SIG-M5 treated with dmso at 0.1 percent for 504 hours (cell line): ENCODE measurements around the gene SRSF7.
A peak's percentile ranks its signal among the peaks of the same experiment; 100 is the strongest.
"Not testable (repeated sequence)": the region's sequence is repeated elsewhere in the genome, so short reads cannot be mapped to it uniquely, and the experiment has no call there.

Source experiments
- DNase-seq: peaks from one replicate; lab custom pipeline; 2025; ENCODE audit not compliant: unreplicated experiment; lab: John Stamatoyannopoulos, UW

The SRSF7 gene

DNA sequence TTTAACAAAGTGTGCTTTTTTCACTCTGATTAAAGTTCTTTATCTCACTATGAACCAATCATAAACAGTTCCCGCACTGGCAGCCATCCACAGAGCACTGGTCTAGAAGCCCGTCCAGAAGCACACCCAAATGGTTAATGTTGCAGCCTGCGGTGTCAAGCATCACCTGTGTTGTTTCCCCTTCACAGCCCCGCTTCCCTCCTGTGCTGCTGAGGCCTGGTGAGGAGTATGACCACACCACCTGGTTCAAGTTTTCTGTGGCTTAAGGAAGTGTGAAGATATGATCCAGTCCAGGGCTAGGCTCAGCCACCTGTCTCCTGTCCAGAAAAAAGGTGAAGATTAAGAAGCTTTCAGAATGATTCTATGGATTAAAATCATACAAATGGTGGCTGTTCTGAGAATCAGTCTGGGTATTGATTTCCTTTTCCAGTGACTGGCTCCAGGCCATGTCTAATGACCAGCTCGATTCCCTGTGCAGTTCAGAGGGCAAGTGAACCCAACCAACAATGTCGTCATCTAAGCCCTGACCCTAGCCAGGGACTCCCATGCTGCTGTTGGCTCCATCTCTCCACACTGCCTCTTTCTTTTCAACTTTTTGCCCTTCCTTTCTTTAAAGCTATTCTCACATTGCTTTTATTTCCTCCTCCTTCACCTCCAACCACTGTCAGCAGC is 17.7 kb downstream of the SRSF7 start:
- no peak for DNase-seq

GRCh38 chr2:38731684-38732221 is 19.4 kb downstream of the SRSF7 start:
- no peak for DNase-seq

- DNase-seq, result no peak
Measured at GRCh38 chr2:38731090-38731489, 20.1 kb downstream of the SRSF7 start.

- DNase-seq, result no peak
Measured at GRCh38 chr2:38728694-38729093, 22.5 kb downstream of the SRSF7 start.

DNA sequence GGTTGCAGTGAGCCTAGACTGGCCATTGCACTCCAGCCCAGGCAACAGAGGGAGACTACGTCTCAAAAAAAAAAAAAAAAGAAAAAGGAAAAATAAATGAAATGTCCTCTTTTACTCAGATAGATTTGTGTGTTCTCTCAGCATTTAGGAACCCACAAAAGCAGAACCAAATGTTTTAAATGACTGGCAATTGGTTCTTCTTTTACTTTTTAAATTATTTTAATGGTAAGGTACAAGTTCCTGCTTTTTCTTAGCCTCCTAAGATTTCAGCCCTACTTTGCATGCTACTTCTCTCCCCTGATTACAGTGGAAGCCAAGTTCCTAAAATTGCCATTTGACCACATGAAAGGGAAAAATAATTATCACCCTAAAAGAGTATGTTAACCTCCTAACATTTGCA is 23.5 kb downstream of the SRSF7 start:
- DNase-seq, result no peak

- DNase-seq, result no peak
Measured at GRCh38 chr2:38723173-38723572, 28.0 kb downstream of the SRSF7 start.

DNA sequence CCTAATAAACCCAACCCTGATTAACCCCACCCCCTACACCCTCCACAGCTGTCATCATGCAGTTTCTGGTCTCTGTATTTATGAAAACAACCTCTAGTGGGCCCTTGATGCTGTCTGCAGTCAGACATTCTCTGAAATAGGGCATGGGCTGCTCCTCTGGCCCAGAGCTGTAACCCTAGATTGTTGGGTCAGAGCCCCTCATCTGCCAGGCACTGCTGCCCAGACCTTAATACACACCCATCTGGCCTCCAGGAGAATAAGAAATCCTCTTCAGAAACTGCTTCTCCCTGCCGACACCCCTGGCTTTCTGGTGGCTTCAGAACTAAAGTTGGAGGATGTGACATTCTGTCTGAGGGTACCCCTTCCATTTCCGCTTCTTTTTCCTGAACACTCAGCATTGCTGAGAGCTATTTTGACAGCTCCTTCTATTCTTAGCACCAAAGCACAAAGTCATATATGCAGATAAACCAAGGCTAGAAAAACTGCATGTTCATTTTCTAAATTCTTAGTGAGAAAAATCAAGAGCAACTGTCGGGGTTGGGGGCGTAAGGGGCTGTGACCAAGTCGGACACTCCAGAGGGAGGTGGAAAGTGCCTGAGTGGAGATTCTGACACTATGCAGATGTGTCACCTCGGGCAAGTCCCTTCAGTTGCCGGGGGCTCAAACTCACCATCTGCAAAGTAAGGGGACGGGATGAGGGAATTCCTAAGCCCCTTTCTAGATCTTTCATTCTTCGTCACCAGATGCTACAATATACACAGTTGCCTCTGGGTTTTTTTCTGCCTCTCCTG is 28.7 kb downstream of the SRSF7 start:
- no peak for DNase-seq

- DNase-seq, result no peak
Measured at GRCh38 chr2:38720613-38721241, 30.4 kb downstream of the SRSF7 start.

- DNase-seq, result no peak
Measured at GRCh38 chr2:38719706-38720105, 31.5 kb downstream of the SRSF7 start.

DNA sequence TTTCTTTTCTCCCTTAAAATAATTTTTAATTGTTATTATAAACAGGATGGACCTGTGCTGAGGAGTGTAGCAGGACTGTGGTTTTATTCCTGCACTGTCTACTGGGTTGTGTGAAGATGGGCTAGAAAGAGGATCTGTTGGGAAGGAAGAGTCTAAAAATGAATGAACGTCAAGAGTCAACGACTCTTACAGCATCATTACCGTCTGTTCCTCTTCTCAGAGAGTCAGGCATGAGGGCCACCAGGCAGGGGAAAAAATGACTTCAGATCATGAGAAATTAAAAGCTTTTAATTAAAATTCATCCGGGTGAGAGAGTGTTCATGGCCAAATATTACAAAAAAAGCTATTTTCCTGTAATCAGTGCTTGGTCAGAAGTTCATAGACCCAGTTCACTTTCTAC is 32.6 kb downstream of the SRSF7 start:
- no peak for DNase-seq

- DNase-seq, result peak; percentile 42
Measured at GRCh38 chr2:38716185-38716584, 35.0 kb downstream of the SRSF7 start.

- not testable (repeated sequence) for DNase-seq
Measured at GRCh38 chr2:38714941-38715340, 36.2 kb downstream of the SRSF7 start.

GRCh38 chr2:38713338-38713737 is 37.8 kb downstream of the SRSF7 start:
- no peak for DNase-seq

- DNase-seq, result no peak
Measured at GRCh38 chr2:38712871-38713270, 38.3 kb downstream of the SRSF7 start.

DNA sequence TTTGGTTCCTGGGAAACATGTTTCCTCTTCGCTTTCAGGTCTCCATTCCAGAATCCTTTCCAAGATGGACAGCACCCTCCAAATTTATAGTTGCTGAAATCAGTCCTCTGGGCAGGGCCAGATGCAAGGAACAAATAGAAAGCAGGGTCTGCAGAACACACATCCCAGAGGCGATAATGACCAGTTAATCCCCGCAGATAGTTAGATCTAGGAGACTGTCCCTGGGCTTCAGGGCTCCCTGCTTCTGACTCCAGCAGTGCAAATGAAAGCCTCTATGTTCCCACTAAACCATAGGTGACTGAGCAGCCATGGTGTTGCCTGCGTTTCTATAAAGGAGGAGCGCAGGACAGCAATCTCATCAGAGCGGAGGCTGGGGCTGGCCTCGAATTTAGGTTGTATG is 38.7 kb downstream of the SRSF7 start:
- no peak for DNase-seq

DNA sequence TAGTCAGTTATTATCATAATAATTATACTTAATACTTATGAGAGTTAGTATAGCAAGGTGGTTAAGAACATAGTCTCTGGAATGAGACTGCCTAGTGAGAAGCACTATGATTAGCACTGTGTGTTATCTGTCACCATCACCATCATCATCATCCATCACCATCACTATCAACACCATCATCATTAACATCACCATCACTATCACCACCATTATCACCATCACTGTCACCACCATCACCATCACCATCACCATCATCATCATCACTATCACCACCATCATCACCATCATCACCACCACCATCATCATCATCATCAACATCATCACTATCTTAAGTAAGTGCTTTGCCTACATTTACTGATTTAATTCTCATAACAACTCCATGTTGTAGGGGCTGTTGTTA is 39.6 kb downstream of the SRSF7 start:
- DNase-seq, result no peak

DNA sequence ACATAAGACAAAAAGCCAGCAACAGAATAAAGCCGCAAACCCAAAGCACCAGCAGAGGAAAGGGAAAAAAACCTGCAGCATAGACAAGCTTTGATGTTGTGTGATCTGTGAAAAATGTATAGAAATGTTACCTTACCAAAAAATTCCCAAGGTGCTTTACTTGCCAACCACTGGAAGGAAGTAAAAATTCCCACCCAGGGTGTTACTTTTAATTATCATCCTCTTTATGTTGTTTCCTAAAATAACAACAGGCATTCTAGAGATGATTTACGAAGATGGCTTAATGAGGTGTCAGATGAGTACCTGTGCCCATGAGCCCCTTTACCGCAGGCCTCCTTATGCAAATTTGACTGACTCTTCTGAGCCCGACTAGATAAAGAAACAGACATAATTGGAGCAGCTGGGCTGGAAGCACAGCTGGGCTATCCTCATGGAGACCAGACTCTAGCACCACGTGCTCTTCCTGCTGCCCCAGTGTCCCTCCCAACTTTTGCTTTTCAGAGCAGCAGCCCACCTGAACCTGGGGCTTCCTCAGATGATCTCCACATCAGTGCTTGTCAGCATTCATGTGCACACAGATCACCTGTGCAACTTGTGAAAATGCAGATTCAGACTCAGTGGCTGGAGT is 41.5 kb downstream of the SRSF7 start:
- no peak for DNase-seq

DNA sequence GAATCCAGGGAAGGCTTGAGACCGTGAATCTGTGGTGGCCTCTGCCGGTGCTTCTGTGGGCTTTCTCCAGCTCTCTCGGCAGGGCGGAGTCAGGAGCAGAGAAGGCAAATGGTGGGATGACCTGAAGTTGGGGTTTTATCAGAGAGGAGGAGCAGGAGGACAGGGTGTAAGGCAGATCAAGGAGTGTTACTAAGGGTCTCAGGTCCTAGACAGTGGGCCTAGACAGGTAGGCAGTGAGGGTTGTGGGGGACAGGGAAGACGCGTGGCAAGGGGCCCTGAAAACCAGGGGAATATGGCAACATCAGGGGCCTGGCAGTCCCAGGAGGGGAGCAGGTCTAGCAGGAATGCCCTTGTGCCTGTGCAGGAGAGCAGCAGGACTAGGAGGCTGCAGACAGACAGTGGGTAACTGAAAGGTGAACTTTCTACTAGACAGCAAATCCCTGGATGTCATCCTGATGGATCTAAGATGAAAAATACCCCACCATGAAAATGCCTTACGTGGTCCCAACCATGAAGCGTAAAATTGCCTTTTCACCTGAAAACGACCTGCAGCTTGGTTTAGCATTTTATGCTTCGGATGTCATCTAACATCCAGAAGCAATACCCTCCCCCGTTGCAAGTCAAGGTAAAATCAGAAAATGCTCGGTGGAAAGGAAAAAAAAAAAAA is 42.1 kb downstream of the SRSF7 start:
- no peak for DNase-seq

DNA sequence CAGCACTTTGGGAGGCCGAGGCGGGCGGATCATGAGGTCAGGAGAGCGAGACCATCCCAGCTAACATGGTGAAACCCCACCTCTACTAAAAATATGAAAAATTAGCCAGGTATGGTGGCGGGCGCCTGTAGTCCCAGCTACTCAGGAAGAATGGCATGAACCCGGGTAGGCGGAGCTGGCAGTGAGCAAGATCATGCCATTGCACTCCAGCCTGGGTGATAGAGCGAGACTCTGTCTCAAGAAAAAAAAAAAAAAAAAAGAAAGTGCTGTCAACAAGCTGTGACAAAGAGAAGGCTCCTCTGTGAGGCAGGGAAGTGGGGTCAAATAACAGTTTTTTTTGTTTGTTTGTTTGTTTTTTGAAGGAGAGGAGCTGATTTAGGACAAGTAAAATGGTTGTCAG is 42.7 kb downstream of the SRSF7 start:
- not testable (repeated sequence) for DNase-seq

DNA sequence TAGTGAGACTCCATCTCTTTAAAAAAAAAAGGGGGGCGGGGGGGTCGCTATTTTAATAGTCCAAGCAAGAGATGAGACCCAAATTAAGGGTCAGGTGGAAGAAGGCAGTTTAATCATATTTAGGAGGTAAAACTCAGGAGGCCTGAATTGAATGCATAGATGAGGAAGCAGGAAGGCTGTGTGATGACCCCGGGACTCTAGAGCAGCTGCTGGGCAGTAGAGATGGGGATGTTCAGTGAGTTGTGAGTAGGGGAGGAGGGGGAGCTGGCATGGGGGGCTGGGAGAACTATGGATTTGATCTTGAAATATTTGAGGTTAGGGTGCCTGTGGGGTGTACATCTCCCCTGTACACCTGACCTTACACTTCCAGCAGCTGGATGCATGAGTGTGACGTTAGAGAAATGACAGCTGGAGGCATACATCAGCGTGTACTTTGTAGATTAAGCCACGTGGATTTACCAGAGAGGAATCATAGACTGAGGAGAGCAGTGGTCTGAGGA is 44.3 kb downstream of the SRSF7 start:
- no peak for DNase-seq

- no peak for DNase-seq
Measured at GRCh38 chr2:38704664-38705063, 46.5 kb downstream of the SRSF7 start.
